ENCODE data around the gene RHBDL1. TPM values are rescaled to one million over a fixed set of nuclear protein-coding genes. Genes with fewer than 3 reads are reported as not detected.

RHBDL1 gene
- total RNA-seq, 4 donors from 2014 or later = 1.2 to 8.9 (median 3.9) TPM

- Histone ChIP-seq H3K27ac (no peak overlapping the region), H3K4me1 (peaks cover 32% of the 10 kb centered on the region), H3K4me3 (peak overlapping the region; percentile 52), H3K27me3 (peaks cover 34% of the 10 kb centered on the region), H3K9me3 (no peaks in the 10 kb centered on the region), H3K36me3 (peaks cover 16% of the 10 kb centered on the region)
- no peak for DNase-seq (ENCODE audit: low spot score in 2 of 2)
- WGBS = 0% methylated on average over 17 of the region's 61 CpGs
- TF ChIP-seq EP300 (IDR thresholded peaks at IDR 0.05) (no peak), CTCF (IDR thresholded peaks at IDR 0.05) (no peak), POLR2A (IDR thresholded peaks at IDR 0.05) (no peak), POLR2AphosphoS5 (IDR thresholded peaks at IDR 0.05) (no peak)
These were observed 52.0 kb downstream of the RHBDL1 start for GRCh38 chr16:727291-727977.

Other genes with a start within 250 kb of the RHBDL1 start
- gene CAPN15, start 148.0 kb upstream of the RHBDL1 start, total RNA-seq = 10 to 100 TPM; 59.9 to 86.4 (median 75.2) TPM
- gene PRR35, start 115.3 kb upstream of the RHBDL1 start, total RNA-seq = not detected
- under 1 TPM; 0.29 to 0.79 (median 0.35) TPM for gene NHLRC4, start 108.7 kb upstream of the RHBDL1 start, total RNA-seq
- gene PIGQ, start 105.7 kb upstream of the RHBDL1 start, total RNA-seq = 10 to 100 TPM; 36.9 to 54.6 (median 44.1) TPM
- 100 to 1,000 TPM in 3 of 4 donors, 10 to 100 TPM in 1; 77.8 to 116 (median 110) TPM for gene RAB40C, start 85.6 kb upstream of the RHBDL1 start, total RNA-seq
- gene WFIKKN1, start 44.7 kb upstream of the RHBDL1 start, total RNA-seq = 10 to 100 TPM in 1 of 4 donors, 1 to 10 TPM in 3; 1.2 to 12.6 (median 4.6) TPM
- gene METTL26, start 39.4 kb upstream of the RHBDL1 start, total RNA-seq = 100 to 1,000 TPM in 1 of 4 donors, 10 to 100 TPM in 3; 72.2 to 138 (median 84.7) TPM
- gene MCRIP2, start 33.8 kb upstream of the RHBDL1 start, total RNA-seq = 10 to 100 TPM; 10.3 to 29.8 (median 24.2) TPM
- gene WDR90, start 26.3 kb upstream of the RHBDL1 start, total RNA-seq = 10 to 100 TPM; 18.3 to 63.0 (median 32.2) TPM
- 100 to 1,000 TPM in 2 of 4 donors, 10 to 100 TPM in 2; 66.9 to 156 (median 96.8) TPM for gene RHOT2, start 7.5 kb upstream of the RHBDL1 start, total RNA-seq
- 100 to 1,000 TPM; 116 to 143 (median 125) TPM for gene STUB1, start 4.7 kb downstream of the RHBDL1 start, total RNA-seq
- 10 to 100 TPM; 47.0 to 87.4 (median 60.5) TPM for gene JMJD8, start 8.7 kb downstream of the RHBDL1 start, total RNA-seq
- 10 to 100 TPM; 12.3 to 18.7 (median 15.1) TPM for gene WDR24, start 14.7 kb downstream of the RHBDL1 start, total RNA-seq
- 10 to 100 TPM; 13.7 to 23.1 (median 17.9) TPM for gene FBXL16, start 30.1 kb downstream of the RHBDL1 start, total RNA-seq
- gene METRN, start 39.4 kb downstream of the RHBDL1 start, total RNA-seq = 10 to 100 TPM; 10.0 to 30.9 (median 15.8) TPM
- gene ANTKMT, start 45.5 kb downstream of the RHBDL1 start, total RNA-seq = 10 to 100 TPM; 13.0 to 29.4 (median 23.8) TPM
- 1 to 10 TPM in 1 of 4 donors, under 1 TPM in 2, not detected in 1; 0.64 to 2.4 (median 0.83) TPM for gene CCDC78, start 50.8 kb downstream of the RHBDL1 start, total RNA-seq
- gene HAGHL, start 51.4 kb downstream of the RHBDL1 start, total RNA-seq = 1 to 10 TPM; 3.2 to 7.1 (median 4.8) TPM
- gene CIAO3, start 65.3 kb downstream of the RHBDL1 start, total RNA-seq = 100 to 1,000 TPM in 1 of 4 donors, 10 to 100 TPM in 3; 35.2 to 110 (median 52.0) TPM
- gene MSLN, start 85.1 kb downstream of the RHBDL1 start, total RNA-seq = 1 to 10 TPM in 1 of 4 donors, under 1 TPM in 2, not detected in 1; 0.31 to 7.3 (median 0.49) TPM
- gene RPUSD1, start 112.7 kb downstream of the RHBDL1 start, total RNA-seq = 10 to 100 TPM; 13.6 to 27.1 (median 21.8) TPM
- gene CHTF18, start 112.9 kb downstream of the RHBDL1 start, total RNA-seq = 10 to 100 TPM; 12.6 to 22.3 (median 17.3) TPM
- gene GNG13, start 125.1 kb downstream of the RHBDL1 start, total RNA-seq = not detected